DOHH2 (cell line): ENCODE measurements around the gene BCAR1.

ENCODE experiments used
- H3F3A ChIP-seq: fragments of 200-600 bp; sonication (generic), shearing (Covaris generic); 2 replicates; pipeline ENCODE4 v1.6.0; 2016; ENCODE audit warnings: antibody characterized with exemption, mild to moderate bottlenecking; ENCODE audit not compliant: control insufficient read depth, insufficient read depth
- H3K27ac ChIP-seq: fragments of 200-600 bp; sonication (generic); 2 replicates; pipeline ENCODE4 v1.5.1; 2014; ENCODE audit warnings: low read depth, mild to moderate bottlenecking, low read length, moderate library complexity
- H3K27me3 ChIP-seq: fragments of 200-600 bp; sonication (generic); 2 replicates; pipeline ENCODE4 v1.6.1; 2014; ENCODE audit warnings: mild to moderate bottlenecking, low read length, mixed read lengths; ENCODE audit not compliant: control insufficient read depth
- H3K36me3 ChIP-seq: fragments of 200-600 bp; sonication (generic); 2 replicates; pipeline ENCODE4 v1.6.1; 2014; ENCODE audit warnings: mild to moderate bottlenecking, low read length, moderate library complexity, mixed read lengths; ENCODE audit not compliant: control insufficient read depth
- H3K4me1 ChIP-seq: fragments of 200-600 bp; sonication (generic); 2 replicates; pipeline ENCODE4 v1.6.1; 2014; ENCODE audit warnings: mild to moderate bottlenecking, low read length, mixed read lengths; ENCODE audit not compliant: control insufficient read depth
- H3K4me2 ChIP-seq: fragments of 200-600 bp; sonication (generic); 2 replicates; pipeline ENCODE4 v1.6.0; 2014; ENCODE audit warnings: mild to moderate bottlenecking, low read length, moderate library complexity
- H3K4me3 ChIP-seq: fragments of 200-600 bp; sonication (generic); 2 replicates; pipeline ENCODE4 v1.5.1; 2014; ENCODE audit warnings: mild to moderate bottlenecking, low read length, mixed read lengths
- H3K79me2 ChIP-seq: fragments of 200-600 bp; sonication (generic); 2 replicates; pipeline ENCODE4 v1.6.1; 2014; ENCODE audit warnings: mild to moderate bottlenecking, low read length, mixed read lengths; ENCODE audit not compliant: control insufficient read depth
- H3K9me2 ChIP-seq: fragments of 200-600 bp; sonication (generic); replicated peaks from 2 replicates; pipeline ENCODE4 v1.6.1; 2014; ENCODE audit warnings: mild to moderate bottlenecking, low read length, mixed read lengths; ENCODE audit not compliant: control insufficient read depth
- H3K9me3 ChIP-seq: fragments of 200-600 bp; sonication (generic); 2 replicates; pipeline ENCODE4 v1.6.1; 2014; ENCODE audit warnings: antibody characterized with exemption, low read length, mixed read lengths; ENCODE audit not compliant: control insufficient read depth, insufficient read depth
- H4K20me1 ChIP-seq: fragments of 200-600 bp; sonication (generic); 2 replicates; pipeline ENCODE4 v1.6.0; 2014; ENCODE audit warnings: low read depth, mild to moderate bottlenecking, antibody characterized with exemption, low read length, moderate library complexity; ENCODE audit not compliant: control insufficient read depth, insufficient read depth
- CTCF ChIP-seq: fragments of 200-600 bp; sonication (generic); IDR thresholded peaks from one replicate; pipeline ENCODE4 v1.5.1; 2014; ENCODE audit warnings: antibody characterized with exemption, mild to moderate bottlenecking, low read depth, low read length; ENCODE audit not compliant: poor library complexity, severe bottlenecking
- EZH2phosphoT487 ChIP-seq: fragments of 200-600 bp; sonication (generic); IDR thresholded peaks from 2 replicates; pipeline ENCODE4 v1.6.1; 2017; ENCODE audit warnings: borderline replicate concordance, mild to moderate bottlenecking, antibody characterized with exemption, low read length, moderate library complexity, mixed read lengths

The BCAR1 gene

GRCh38 chr16:75264999-75265910 is 13.8 kb upstream of the BCAR1 start:
- Histone ChIP-seq H3K79me2 (no peaks in the 10 kb centered on the region), H3K27ac (no peak overlapping the region), H3K4me1 (no peaks in the 10 kb centered on the region), H4K20me1 (no peaks in the 10 kb centered on the region), H3K9me3 (no peaks in the 10 kb centered on the region), H3K27me3 (peaks cover 21% of the 10 kb centered on the region), H3F3A (no peaks in the 10 kb centered on the region), H3K4me2 (peak overlapping the region; percentile 56), H3K4me3 (peak overlapping the region; percentile 68), H3K36me3 (no peaks in the 10 kb centered on the region), H3K9me2 (no peaks in the 10 kb centered on the region)
- TF ChIP-seq CTCF (no peak), EZH2phosphoT487 (no peak)

DNA sequence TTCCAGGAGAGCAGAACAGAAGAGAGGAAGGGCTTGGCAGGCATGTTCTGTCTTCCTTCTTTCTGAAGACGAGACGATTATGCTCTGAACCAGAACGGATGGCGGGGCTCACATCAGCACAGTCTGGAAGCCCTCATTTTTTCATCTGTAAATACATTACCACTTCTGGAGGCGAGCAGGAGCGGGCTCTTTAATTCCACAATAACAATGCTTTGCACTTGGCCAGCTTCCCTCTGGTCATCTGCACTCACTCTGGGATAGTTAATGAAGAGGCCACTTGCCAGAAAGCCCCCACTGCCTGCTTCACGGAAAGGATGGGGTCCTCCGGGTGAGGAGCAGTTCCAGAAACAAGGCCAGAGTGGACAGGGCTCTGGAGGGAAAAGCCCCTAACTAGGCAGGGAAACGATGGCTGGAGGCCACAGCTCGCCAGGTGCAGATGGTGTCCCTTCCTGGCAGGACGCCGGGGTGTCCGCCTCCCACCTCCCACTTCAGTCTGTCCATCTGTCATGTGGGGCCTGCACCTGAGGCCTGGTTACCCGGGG is 13.1 kb upstream of the BCAR1 start:
- H3K9me2 ChIP-seq: no peaks in the 10 kb centered on the region
- no peak overlapping the region for H3K27ac ChIP-seq
- no peaks in the 10 kb centered on the region for H4K20me1 ChIP-seq
- no peak overlapping the region for H3K4me3 ChIP-seq
- H3K27me3 ChIP-seq: peaks cover 21% of the 10 kb centered on the region
- no peaks in the 10 kb centered on the region for H3K79me2 ChIP-seq
- no peak overlapping the region for H3K4me2 ChIP-seq
- TF ChIP-seq CTCF (no peak), EZH2phosphoT487 (no peak)
- H3K9me3 ChIP-seq: no peaks in the 10 kb centered on the region
- no peaks in the 10 kb centered on the region for H3F3A ChIP-seq
- H3K4me1 ChIP-seq: no peaks in the 10 kb centered on the region
- H3K36me3 ChIP-seq: no peaks in the 10 kb centered on the region

DNA sequence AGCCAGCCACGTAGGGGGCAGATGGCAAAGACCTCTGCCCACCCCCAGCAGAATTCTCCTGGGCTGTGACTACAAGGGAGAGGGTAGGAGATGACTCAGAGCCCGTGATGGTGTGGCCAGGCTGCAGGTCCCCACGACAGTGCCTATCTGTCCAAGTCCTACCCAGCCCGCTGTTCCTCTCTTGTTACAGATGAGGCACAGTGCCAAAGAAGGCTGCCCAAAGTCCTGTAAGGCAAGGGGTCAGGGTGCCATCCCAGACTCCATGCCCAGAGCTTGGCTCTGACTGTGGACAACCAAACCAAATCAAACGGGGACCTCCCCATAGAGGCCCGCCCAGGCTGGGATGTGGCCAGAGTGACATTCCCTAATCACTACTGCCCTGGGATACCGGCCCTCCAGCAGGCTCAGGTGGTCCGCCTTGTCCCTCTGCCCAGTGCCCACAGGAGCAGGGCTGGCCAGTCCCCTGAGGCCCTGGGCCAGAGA is 12.6 kb upstream of the BCAR1 start:
- H3K36me3 ChIP-seq: no peaks in the 10 kb centered on the region
- H3K27me3 ChIP-seq: peaks cover 21% of the 10 kb centered on the region
- no peaks in the 10 kb centered on the region for H3K4me1 ChIP-seq

More for the DNA sequence above, 12.6 kb upstream of the BCAR1 start:
- Histone ChIP-seq H3K79me2 (no peaks in the 10 kb centered on the region), H4K20me1 (no peaks in the 10 kb centered on the region), H3K4me3 (no peak overlapping the region), H3F3A (no peaks in the 10 kb centered on the region), H3K9me3 (no peaks in the 10 kb centered on the region), H3K27ac (no peak overlapping the region), H3K9me2 (no peaks in the 10 kb centered on the region), H3K4me2 (no peak overlapping the region)
- TF ChIP-seq EZH2phosphoT487 (no peak), CTCF (no peak)
